NCI-H187 (cell line): ENCODE data around the gene CFAP100.

Experiments used
- DNase-seq, 2 experiments: peaks; one replicate each; lab custom pipeline; 2025; lab: John Stamatoyannopoulos, UW

The CFAP100 gene

GRCh38 chr3:126442094-126442855, 47.6 kb downstream of the CFAP100 start:
- DNase-seq = no peak

- DNase-seq = no peak
Observed at GRCh38 chr3:126442856-126443242, 48.1 kb downstream of the CFAP100 start.

DNA sequence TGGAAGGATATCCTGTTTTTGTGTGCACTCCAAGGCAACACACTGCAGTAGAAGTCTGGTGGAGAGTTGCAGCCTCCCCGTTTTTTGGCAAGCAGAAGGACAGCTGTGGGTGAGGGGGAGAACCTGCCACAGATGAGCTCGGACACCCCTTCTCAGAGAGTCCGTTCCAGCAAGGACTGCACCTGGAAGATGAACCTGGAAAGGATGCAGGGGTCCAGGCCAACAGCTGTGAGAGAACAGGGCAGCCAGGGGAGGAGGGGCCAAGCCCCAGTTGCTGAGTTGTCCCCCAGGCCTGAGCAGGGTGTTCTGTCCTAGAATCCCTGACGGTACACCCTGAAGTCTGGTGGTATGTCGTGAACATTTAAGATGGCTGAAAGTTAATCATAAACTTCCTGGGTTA, 50.8 kb downstream of the CFAP100 start:
- DNase-seq = no peak

GRCh38 chr3:126446301-126446700, 51.6 kb downstream of the CFAP100 start:
- no peak for DNase-seq

DNA sequence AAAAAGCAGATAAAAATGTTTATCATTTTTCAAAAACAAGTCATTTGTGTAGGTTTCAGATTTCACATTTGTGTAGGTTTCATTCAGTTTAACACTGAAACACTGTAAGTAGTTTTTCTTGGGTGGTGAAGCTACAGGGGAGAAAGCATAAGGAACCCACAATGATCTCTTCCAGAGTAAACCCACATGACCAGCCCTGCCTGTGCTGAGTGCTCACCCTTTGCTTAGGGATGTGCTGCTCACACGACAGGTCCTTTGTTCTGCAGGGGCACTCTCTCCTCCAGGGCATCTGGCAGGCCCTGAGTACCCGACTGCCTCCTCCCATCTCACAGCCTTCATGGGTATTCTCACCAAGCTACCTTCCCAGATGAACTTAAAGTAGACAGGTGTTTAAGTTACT, 52.1 kb downstream of the CFAP100 start:
- DNase-seq = no peak

DNA sequence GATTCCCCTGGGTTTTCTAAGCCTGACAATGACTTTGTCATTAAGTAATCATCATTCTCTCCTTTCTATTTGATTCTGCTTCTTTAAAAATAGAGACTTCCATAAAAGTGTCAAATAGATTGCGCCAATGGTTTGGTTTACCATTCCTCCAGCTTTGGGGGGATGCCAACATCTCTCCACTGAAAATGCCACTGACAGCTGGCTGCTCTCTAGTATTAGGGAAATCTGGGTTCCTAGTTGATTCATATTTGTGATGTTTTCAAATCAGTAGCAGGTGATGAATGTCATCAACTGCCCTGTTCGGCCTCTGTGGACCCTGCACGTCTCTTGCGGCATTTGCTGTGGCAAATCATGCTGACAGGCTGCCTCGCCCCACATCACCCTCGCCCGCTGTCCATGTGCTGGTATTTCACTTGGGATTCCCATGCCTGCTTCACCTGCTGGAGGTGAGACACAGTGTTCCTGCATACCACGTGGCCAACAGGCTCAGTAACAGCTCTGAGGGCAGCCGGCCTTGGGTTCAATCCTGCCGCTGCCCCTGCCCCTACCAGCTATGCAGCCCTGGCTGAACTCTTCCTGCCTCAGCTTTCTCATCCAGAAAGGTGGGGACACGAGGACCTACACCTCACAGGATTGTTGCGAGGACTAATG, 52.9 kb downstream of the CFAP100 start:
- no peak for DNase-seq

GRCh38 chr3:126448136-126448892, 53.6 kb downstream of the CFAP100 start:
- DNase-seq = no peak

GRCh38 chr3:126448893-126449180, 54.1 kb downstream of the CFAP100 start:
- no peak for DNase-seq

DNA sequence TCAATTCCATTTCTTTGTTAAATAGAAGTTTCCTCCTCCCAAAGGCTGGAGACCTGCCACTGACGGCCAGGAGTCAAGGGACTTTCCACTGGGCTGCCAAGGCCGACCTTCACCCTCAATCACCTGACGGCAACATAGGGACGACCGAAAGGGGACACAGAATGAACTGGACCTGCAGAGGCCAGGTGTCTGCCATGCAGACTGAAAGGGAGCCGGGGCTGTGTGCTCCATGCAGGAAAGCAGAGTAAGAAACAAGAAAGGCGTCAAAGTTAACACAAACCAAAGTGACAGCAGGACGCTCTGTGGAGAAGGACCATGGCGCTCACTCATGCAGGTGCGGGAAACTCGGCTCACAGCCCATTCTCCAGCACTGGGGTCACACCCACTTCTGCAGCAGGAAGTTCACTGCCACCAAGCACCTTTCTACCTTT, 54.9 kb downstream of the CFAP100 start:
- DNase-seq = no peak

GRCh38 chr3:126450219-126450618, 55.5 kb downstream of the CFAP100 start:
- no peak for DNase-seq

DNA sequence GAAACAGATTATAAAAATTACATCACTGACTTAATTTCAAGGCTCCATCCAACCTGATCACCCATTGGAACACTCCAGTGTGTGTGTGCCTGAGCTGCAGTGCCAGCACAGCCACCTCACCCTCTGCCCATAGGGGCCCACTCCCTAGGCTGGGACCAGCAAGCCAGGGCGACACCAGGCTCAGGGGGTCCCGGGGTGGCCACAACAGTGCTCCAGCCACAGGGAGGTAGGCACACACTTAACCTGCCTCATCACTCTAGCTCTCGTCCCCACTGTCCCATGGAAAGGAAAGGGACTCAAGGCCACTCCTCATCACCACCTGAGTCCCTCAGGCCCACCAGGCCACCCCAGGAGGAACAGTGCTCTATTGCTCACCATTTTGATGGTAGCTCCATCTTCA, 56.0 kb downstream of the CFAP100 start:
- DNase-seq = no peak

DNA sequence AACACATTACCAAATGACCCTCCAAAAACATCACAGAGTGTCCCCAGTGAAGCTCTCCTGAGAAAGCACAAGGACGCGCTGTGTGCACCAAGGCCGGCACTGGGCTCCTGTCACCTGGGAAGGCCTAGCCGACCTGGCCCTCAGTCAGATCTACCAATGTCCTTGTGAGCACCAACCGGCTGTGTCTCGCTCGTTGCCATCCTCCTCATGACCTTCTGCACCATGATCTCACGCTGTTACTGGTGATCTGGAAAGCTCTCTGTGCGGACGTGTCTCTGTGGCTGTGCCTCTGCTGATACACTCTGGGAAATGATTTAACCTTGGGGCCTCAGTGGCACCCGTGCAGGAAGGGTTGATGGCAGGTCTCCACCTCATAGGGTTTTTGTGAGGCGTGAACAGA, 56.8 kb downstream of the CFAP100 start:
- DNase-seq = no peak

DNA sequence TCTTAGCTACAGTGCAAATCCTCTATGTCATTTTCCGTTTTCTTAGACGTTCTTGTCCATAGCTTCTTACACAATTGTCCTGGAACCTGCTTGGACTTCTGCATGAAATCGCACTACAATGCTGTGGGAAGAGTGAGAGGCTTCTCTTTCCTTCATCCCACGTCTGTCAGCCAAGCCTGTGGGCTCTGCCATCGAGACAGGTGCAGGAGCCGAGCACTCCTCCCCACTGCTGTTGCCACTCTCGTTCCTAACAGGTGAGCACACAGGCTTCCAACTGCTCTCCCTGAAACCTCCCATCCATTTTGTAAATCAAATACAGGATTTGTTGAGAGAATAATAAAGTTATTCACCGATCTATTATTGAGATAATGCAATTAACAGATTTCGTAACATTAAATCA, 57.5 kb downstream of the CFAP100 start:
- no peak for DNase-seq

DNA sequence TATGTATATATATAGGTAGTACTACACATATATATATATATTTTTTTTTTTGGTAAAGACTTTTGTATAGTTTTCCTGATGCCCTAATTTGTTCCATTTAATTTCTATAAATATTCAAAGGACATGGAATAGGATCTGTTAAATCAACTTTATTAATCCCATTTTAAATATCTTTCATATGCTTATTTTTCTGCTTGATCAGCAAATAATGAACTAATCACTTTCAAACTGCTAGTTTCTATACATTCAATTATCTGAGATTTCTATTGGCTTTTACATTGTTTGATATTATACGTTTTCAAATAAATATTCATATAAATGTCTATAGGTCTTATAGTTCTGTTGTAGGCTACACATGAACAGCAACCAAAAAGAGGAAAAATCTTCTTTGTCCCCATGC, 59.3 kb downstream of the CFAP100 start:
- DNase-seq = no peak

GRCh38 chr3:126454437-126455198, 59.9 kb downstream of the CFAP100 start:
- no peak for DNase-seq

DNA sequence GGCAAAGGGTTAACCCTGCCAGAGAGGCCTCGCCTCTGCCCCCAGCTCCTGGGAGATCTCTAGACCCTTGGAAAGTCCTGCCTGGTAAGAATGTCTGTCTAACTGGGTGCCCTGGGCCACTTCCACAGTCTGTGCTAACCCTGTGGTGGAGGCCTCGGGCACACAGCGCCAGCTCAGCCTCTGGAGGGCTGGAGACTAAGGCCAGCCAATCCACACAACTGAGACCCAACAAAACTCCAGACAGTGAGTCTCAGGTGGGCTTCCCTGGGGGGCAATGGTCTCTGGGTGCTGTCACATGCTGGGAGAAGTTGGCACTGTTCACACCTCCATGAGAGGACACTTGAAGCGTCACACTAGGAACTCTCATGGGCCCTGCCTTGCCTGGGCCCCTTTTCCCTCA, 61.5 kb downstream of the CFAP100 start:
- DNase-seq = no peak

GRCh38 chr3:126456766-126457388, 62.2 kb downstream of the CFAP100 start:
- no peak for DNase-seq

DNA sequence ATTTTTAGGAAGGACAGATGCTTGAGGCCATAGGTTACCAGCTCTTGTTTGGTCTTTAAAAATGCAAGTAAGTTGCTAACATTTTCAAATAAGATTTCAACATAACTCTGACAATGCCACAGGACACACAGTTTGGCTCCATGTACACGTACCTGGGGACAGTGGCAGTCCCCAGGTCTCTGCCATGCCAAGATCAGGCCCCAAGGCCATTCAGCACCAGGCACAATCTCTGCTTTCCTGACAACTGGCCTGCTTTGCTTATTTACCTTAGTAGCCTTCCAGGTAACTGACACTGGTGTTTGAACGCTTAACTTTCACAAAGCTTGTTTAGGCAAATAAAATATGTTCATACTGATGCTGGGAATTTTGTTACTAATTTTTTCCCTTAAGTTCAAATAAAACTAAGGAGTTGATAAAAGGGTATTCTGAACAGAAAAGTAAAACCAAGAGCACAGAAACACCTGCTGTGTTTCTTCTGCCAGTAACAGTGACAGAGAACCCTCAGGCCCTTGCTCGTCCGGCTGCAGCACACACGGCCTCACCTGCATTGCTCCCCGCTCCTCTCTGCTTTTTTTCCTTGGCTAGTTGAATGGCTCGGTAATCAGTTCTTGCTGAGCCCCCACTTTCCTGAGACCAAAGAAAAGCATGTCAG, 64.5 kb downstream of the CFAP100 start:
- DNase-seq = no peak

DNA sequence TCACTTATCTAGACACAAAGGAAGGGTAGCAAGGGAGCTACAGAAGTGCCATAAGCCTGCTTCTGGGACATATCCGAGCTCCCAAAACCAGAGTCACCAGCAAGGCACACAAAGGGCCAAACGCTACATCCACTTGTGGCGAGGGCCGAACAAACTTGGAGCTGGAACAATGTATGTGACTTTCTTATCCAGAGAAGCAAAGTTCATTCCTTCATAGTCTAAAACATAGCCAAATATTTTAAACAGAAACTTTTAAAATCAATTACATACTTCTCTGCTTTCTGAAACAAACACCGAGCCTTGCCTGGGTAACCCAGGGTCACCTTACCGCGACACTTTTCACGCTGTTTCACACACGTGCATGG, 65.0 kb downstream of the CFAP100 start:
- no peak for DNase-seq

GRCh38 chr3:126460381-126460780, 65.7 kb downstream of the CFAP100 start:
- DNase-seq = no peak

GRCh38 chr3:126461450-126462070, 66.9 kb downstream of the CFAP100 start:
- no peak for DNase-seq
